HG02623 (cell line): ENCODE data around the gene ARHGEF28.
A peak's percentile ranks its signal among the peaks of the same experiment; 100 is the strongest.

ENCODE experiments used
- ATAC-seq: cut with Tn5 transposase; IDR thresholded peaks from one replicate; pipeline ENCODE4 v1.9.1; 2021; ENCODE audit warnings: moderate library complexity; ENCODE audit not compliant: unreplicated experiment

ARHGEF28 gene, protein sequence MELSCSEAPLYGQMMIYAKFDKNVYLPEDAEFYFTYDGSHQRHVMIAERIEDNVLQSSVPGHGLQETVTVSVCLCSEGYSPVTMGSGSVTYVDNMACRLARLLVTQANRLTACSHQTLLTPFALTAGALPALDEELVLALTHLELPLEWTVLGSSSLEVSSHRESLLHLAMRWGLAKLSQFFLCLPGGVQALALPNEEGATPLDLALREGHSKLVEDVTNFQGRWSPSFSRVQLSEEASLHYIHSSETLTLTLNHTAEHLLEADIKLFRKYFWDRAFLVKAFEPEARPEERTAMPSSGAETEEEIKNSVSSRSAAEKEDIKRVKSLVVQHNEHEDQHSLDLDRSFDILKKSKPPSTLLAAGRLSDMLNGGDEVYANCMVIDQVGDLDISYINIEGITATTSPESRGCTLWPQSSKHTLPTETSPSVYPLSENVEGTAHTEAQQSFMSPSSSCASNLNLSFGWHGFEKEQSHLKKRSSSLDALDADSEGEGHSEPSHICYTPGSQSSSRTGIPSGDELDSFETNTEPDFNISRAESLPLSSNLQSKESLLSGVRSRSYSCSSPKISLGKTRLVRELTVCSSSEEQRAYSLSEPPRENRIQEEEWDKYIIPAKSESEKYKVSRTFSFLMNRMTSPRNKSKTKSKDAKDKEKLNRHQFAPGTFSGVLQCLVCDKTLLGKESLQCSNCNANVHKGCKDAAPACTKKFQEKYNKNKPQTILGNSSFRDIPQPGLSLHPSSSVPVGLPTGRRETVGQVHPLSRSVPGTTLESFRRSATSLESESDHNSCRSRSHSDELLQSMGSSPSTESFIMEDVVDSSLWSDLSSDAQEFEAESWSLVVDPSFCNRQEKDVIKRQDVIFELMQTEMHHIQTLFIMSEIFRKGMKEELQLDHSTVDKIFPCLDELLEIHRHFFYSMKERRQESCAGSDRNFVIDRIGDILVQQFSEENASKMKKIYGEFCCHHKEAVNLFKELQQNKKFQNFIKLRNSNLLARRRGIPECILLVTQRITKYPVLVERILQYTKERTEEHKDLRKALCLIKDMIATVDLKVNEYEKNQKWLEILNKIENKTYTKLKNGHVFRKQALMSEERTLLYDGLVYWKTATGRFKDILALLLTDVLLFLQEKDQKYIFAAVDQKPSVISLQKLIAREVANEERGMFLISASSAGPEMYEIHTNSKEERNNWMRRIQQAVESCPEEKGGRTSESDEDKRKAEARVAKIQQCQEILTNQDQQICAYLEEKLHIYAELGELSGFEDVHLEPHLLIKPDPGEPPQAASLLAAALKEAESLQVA (N-terminal part only)

DNA sequence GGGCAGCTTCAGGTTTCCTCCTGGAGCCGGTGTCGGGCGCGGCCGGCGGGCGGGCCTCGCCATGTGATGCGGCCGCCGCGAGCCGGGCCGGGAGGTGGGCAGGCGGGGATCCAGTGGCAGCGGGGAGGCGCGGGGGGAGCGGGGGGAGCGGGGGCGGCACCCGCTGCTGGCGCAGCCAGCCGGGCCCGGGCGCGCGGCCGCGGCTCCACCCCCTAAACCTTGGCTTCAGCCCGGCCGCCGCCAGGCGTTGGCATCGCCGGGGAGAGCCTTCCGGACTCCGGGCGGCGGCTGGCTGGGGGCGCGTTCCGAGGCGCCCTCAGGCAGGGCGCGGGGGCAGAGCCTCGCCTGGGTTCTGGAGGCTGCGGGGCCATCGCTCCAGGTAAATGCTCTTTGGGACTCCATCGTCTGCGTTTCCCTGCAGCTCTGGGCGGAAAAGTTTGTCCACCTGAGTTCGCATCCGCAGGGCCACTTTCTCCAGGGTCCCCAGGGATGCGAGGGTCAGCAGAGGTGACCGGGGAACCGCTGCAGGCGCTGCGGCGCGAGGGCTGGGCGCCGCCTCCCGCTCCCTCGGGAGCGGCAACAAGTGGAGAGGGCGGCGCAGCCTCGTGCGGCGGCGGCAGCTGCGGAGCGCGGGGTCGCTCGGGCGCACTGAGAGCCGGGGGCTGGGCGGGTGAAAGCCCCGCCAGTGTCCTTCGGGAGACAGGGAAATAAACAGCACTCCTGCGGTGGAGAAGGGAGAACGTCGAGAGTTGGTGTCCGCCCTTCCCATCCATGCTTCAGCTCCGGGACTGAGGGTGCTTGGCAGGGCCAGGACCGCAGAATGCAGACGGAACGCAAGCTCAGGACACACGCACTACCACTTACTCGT, at the start of gene ARHGEF28:
Gene ARHGEF28 (plus strand): TSS at position 253 of the 868 bp plus-strand sequence. CDS start 58,656 bp downstream, outside the sequence.
- no peak for ATAC-seq

DNA sequence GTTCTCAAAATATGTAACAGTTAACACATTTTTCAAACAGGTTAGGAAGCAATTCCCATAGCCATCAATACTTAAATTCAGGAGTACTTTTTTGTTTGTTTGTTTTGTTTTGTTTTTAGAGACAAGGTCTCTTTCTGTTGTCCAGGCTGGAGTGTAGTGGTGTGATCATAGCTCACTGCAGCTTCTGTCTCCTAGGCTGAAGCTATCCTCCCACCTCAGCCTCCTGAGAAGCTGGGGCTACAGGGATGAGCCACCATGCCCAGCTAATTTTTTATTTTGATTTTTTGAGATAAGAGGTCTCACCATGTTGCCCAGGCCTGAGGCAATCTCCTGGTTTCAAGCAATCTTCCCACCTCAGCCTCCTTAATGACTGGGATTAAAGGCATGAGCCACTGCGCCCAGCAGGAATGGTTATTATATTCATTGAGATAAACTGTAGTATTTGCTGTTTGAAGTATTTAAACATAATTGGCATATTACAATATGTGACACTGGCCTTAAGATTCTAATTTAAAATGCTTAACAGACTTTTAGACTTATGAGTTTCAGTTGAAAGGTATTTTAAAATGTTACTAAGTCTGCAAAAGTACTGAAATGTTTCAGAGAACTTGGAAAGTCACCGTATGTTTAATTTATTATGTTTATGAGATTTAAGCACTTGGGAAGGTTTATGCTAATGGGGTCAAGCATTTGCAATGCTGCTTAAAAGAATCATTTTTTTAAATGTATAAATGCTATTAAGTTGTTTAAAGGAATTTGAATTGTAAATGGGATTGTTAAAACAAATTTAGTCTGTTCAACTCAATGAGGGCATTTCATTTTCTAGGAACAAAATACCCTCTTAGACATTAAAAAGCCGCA, 43.5 kb upstream of the ARHGEF28 start:
- no peak for ATAC-seq

GRCh38 chr5:73587923-73588322, 38.1 kb upstream of the ARHGEF28 start:
- ATAC-seq = peak; percentile 56

DNA sequence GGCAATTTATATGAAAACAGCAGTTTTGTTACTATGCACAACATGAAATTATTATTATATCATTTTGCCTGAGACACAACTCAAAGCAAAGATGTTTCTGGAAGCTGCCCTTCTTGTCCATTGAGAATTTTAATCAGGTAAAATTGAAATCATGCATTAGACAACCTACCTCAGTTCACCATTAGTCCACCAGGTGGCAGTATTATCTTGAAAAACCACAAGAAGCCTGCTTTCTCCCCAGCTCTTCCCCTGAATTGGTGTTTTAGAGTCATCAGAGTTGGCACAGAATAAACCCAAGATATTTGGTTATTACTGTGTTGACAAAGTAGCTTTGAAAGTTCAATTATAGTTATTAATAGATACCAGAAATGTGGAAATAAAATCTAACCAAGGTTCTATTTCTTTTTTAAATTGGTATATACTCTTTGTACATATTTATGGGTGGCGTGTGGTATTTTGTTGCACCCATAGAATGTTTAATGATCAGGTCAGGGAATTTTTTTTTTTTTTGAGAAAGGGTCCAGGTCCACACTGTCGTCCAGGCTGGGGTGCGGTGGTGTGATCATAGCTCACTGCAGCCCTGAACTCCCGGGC, 34.8 kb upstream of the ARHGEF28 start:
- peak; percentile 44 for ATAC-seq

GRCh38 chr5:73591698-73592501, 34.1 kb upstream of the ARHGEF28 start:
- no peak for ATAC-seq

- ATAC-seq = no peak
Measured at GRCh38 chr5:73592551-73592950, 33.4 kb upstream of the ARHGEF28 start.

GRCh38 chr5:73596705-73597328, 29.2 kb upstream of the ARHGEF28 start:
- no peak for ATAC-seq

GRCh38 chr5:73599380-73599779, 26.6 kb upstream of the ARHGEF28 start:
- no peak for ATAC-seq

- no peak for ATAC-seq
Measured at GRCh38 chr5:73603998-73604397, 22.0 kb upstream of the ARHGEF28 start.

- ATAC-seq = no peak
Measured at GRCh38 chr5:73605223-73606087, 20.5 kb upstream of the ARHGEF28 start.

DNA sequence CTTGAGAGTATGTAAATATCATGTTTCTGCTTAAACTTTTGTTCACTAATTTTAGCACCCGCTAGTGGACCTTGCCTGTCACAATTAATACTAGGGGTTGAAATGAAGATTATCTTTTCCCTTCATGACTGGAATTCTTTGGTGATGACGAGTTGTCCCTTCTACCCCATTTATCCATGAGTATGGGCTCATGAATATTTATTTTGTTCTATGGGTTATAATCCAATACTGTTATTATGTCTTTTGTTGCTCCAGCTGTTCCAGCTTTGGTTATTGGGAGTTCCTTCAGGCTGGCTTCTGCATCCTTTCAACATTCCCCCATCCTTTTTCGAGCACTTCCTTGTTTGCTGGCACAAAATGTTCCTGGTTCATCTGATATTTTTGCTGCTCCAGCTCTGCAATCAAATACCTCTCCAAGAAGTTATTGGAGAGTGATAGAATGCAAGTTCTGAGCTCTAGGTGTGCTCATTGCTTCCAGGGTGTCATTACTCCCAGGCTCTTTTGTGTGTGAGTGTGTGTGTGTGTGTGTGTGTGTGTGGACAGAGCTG, 19.7 kb upstream of the ARHGEF28 start:
- ATAC-seq = no peak

DNA sequence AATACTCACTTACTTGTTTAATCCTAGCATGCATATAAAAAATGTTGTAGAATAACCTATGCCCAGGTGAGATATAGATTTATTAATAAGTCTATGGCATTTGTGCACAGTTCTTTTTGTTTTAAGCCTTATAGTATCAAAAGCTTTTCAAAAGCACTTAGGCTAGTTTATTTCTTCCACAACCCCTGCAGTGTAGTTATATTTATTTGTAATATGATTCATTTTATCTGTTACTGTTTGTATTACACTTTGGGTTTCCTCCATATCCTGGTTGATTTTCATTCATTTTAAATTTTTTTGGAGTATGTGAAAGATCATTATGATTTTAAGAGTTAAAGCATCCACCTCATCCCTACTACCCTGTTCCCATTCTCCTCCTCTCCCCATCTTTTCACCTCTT, 18.8 kb upstream of the ARHGEF28 start:
- no peak for ATAC-seq

DNA sequence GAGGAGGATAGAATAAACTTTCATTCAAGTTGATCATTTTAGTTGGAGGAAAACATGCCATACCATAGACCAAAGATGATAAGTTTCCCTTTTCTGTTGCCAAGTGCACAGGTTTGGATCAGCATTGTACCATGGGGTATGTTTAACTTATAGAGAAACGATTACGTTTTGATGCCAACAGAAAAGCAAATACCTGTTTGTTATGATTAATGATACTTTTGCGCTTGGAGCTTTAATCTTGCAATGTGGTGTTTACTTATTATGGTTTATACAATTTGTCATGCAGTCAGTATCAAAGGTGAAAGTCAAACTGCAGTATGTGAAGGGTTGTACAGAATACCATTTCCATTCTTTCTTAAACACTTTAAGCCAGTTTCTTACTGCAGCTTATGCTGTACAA, 13.2 kb upstream of the ARHGEF28 start:
- ATAC-seq = no peak

- no peak for ATAC-seq
Measured at GRCh38 chr5:73615085-73615484, 10.9 kb upstream of the ARHGEF28 start.

DNA sequence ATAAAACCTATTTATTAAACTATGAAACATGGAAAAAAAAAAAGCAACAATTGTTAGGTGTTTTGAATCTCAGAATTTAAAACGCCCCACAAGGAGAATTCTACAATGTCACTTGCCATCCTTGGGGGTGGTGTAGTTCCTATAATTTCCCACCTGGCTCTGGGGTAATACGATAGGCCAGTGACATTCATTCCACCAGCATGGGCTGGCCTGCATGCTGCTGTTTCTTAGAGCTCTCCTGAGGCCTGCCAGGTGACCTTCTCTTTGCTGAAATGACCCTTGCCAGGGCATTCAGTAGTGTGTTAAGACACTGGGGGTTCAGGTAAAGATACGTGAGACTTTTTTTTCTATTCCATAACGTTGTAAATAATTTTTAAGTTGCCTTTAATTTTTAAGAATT, 10.0 kb upstream of the ARHGEF28 start:
- ATAC-seq = no peak
